ENCODE measurements around the gene LAMA2.

LAMA2 gene

GRCh38 chr6:129270450-129270849 lies 387.5 kb downstream of the LAMA2 start:
- TF ChIP-seq, protein P1, sequence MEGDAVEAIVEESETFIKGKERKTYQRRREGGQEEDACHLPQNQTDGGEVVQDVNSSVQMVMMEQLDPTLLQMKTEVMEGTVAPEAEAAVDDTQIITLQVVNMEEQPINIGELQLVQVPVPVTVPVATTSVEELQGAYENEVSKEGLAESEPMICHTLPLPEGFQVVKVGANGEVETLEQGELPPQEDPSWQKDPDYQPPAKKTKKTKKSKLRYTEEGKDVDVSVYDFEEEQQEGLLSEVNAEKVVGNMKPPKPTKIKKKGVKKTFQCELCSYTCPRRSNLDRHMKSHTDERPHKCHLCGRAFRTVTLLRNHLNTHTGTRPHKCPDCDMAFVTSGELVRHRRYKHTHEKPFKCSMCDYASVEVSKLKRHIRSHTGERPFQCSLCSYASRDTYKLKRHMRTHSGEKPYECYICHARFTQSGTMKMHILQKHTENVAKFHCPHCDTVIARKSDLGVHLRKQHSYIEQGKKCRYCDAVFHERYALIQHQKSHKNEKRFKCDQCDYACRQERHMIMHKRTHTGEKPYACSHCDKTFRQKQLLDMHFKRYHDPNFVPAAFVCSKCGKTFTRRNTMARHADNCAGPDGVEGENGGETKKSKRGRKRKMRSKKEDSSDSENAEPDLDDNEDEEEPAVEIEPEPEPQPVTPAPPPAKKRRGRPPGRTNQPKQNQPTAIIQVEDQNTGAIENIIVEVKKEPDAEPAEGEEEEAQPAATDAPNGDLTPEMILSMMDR (IDR thresholded peaks at IDR 0.05): no peak

DNA sequence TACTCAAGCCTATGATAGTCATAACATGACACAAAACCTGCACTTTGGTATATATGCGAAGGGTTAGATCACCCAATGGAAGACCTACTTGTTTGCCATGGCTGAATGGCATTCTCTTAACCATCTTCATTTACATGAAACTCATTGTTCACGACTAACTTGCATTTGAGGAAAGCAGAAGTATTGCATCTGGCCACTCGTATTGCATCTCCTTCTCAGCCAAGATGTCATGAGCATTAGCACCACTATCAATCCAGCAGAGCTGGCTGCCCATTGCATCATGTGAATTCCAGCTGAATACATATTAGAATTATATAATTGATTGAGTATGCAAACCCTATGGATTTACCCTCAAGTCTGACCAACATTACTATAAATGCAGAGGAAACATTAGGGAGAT lies 390.2 kb downstream of the LAMA2 start:
- DNase-seq (ENCODE audit: low spot score): no peak
- TF ChIP-seq, protein P1 (IDR thresholded peaks at IDR 0.05): no peak
- H3K27ac ChIP-seq: no peak overlapping the region
- no peak overlapping the region for H3K4me3 ChIP-seq

More at GRCh38 chr6:129270450-129270849, 387.5 kb downstream of the LAMA2 start:
- DNase-seq (ENCODE audit: low spot score): no peak
- Histone ChIP-seq H3K27ac (no peak overlapping the region), H3K4me3 (no peak overlapping the region)

DNA sequence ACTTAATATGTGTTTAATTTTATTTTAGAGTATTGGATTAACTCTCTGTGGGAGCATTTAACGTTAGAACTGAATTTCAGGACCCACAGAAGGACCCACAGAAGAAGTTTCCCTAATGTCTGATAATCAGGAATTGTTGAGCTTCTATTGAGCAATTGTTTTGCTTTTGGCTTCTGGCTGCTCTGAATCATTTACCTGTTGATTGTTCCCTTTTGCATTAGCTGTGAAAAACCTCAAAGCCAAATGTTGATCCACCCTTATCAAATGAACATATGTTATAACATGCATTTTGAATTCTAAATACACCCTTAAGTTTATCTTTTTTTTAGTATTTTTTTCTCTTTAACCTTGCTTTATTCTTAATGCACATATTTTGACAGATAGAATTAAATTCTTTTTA lies 393.5 kb downstream of the LAMA2 start:
- TF ChIP-seq, protein P1 (IDR thresholded peaks at IDR 0.05): no peak
- Histone ChIP-seq H3K4me3 (no peak overlapping the region), H3K27ac (no peak overlapping the region)
- no peak for DNase-seq (ENCODE audit: low spot score)

GRCh38 chr6:129276986-129277385 lies 394.0 kb downstream of the LAMA2 start:
- Histone ChIP-seq H3K27ac (no peak overlapping the region), H3K4me3 (no peak overlapping the region)
- TF ChIP-seq, protein P1 (IDR thresholded peaks at IDR 0.05): no peak
- DNase-seq (ENCODE audit: low spot score): no peak

DNA sequence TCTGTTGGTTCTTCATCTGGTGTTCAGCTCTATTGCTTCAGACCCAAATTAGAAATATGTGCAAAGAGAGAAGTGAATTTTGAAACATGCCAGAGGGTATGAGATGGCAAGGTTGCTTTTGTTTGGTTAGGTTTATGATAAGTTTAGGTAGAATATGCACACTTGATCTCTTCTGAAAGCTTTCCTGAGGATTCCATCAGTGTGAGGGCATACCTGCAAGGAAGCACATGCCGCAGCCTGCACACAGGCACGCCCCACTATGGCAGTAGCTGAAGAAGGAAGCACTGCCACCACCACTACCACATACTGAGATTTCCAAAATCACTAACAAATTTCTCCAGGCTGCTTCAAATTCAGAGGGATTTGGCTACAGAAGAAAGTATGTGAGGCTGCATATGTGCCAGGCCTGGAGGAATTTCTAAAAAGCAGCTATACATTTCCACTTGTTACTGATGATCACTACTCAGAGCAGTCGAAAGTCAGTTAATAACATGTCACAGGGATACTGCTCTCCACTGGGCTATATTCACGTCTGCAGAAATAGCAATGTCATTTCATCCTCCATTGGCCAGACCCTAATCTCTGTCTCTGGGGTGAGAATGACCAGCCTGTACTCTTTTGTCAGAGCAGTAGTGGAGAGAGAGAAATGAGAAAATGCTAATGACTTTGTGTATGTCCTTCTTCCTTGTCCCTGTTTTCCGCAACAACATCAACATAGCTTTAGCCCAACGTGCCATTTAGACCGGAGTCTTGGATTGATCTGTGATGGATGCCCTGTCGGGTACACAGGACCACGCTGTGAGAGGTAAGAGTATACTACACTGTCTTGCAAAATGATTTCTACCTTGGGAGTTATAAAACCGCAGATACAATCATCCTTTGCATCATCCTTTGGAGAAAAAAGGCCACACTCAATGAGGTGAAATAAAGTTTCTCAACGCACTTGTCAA lies 396.7 kb downstream of the LAMA2 start:
- H3K27ac ChIP-seq: no peak overlapping the region
- no peak overlapping the region for H3K4me3 ChIP-seq
- TF ChIP-seq, protein P1 (IDR thresholded peaks at IDR 0.05): no peak
- DNase-seq (ENCODE audit: low spot score): no peak

DNA sequence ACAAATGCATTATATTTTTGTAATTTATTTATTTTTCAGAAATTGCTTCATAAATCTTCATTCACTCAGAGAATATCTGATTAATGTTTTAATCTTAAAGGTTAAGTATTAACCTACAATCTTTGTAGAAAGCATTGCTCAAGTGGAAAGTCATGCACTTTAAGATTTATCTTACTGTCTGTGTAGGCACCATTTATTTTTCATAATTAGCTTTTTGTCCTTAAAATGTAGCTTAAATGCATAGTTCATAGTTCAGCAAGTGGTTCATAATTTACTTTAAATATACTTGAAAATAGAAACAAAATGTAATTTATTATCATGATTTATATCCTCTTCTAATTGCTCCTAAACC lies 397.3 kb downstream of the LAMA2 start:
- H3K4me3 ChIP-seq: no peak overlapping the region
- no peak for DNase-seq (ENCODE audit: low spot score)
- no peak overlapping the region for H3K27ac ChIP-seq
- TF ChIP-seq, protein P1 (IDR thresholded peaks at IDR 0.05): no peak

DNA sequence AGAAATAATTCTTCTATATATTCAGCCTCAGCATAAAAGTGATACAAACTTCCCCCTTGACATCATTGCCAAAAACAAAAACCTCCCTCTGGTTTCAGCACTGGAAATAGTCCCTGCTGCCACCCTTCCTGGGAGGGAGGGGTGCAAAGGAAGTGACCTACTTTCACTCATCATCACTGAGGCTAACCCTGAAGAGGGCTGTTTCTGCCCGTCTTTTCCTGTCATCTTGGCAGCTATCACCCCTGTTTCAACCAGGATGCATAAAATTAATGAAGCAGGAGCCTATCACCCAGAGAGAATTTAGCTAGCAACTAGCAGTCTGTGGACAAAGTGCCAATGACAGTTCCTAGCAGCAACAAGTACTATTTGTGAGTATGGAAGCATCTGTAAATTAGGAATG lies 397.8 kb downstream of the LAMA2 start:
- Histone ChIP-seq H3K4me3 (no peak overlapping the region), H3K27ac (no peak overlapping the region)
- no peak for DNase-seq (ENCODE audit: low spot score)
- TF ChIP-seq, protein P1 (IDR thresholded peaks at IDR 0.05): no peak

Measured in coronary artery (tissue), 2 donors.